ENCODE results near the gene TAF4B. TPM values are rescaled to one million over a fixed set of nuclear protein-coding genes. Genes with fewer than 3 reads are reported as not detected.

Gene TAF4B
- total and polyA plus RNA-seq, 2 donors (not counting 1 experiment from before 2014, with no cell fraction given), result 10.5 to 16.1 TPM

- Histone ChIP-seq H3K36me3 (replicated peaks in 1 of 2; ENCODE audit: control extremely low read depth in 1 of 2, control insufficient read depth in 1 of 2, extremely low read depth in 1 of 2, insufficient read depth in 2 of 2, low read length in 1 of 2) (peaks cover 15 to 28% of the 10 kb centered on the region in 2 experiments), H3K4me2 (replicated peaks; ENCODE audit: low read depth, low read length, poor library complexity, severe bottlenecking) (no peak overlapping the region), H3K4me1 (ENCODE audit: control insufficient read depth in 2 of 2, insufficient read depth in 2 of 2, low read length in 2 of 2) (no peaks in the 10 kb centered on the region), H3K27me3 (replicated peaks in 1 of 4; ENCODE audit: control extremely low read depth in 1 of 4, control insufficient read depth in 3 of 4, insufficient read depth in 4 of 4, low read length in 3 of 4) (no peaks in the 10 kb centered on the region), H3K9me3 (ENCODE audit: control extremely low read depth in 1 of 3, control insufficient read depth in 2 of 3, insufficient read depth in 1 of 3, low read length in 2 of 3) (no peaks in the 10 kb centered on the region), H3K27ac (ENCODE audit: low read length in 2 of 2) (no peak overlapping the region), H3K9ac (ENCODE audit: low read length) (no peak overlapping the region), H3K79me2 (ENCODE audit: control insufficient read depth, insufficient read depth, low read length) (no peaks in the 10 kb centered on the region), H4K20me1 (ENCODE audit: control insufficient read depth, insufficient read depth, low read length, poor library complexity, severe bottlenecking) (no peaks in the 10 kb centered on the region), H2AFZ (ENCODE audit: insufficient read depth, low read depth, low read length, poor library complexity, severe bottlenecking) (no peak overlapping the region), H3K4me3 (ENCODE audit: control extremely low read depth in 1 of 5, extremely low read depth in 1 of 5, insufficient read depth in 1 of 5, low read depth in 2 of 5, low read length in 4 of 5) (no peak overlapping the region)
- H3K27ac Mint-ChIP-seq, result no peak overlapping the region
- DNase-seq, result no peak
- intact Hi-C loops (cut with micrococcal nuclease), result no loop called here
- WGBS (ENCODE audit: insufficient coverage), result 100% methylated on average over 2 of the region's 3 CpGs
- CTCF ChIA-PET, result no interaction called here
- no peaks in the 10 kb centered on the region for H3K27me3 Mint-ChIP-seq
- no peaks in the 10 kb centered on the region for H3K4me1 Mint-ChIP-seq
- POLR2A ChIA-PET, result no interaction called here
- ATAC-seq (ENCODE audit: low read depth), result no peak
- TF ChIP-seq CTCF (IDR thresholded peaks at IDR 0.05), result no peak
- no peak for TF ChIP-seq EZH2 (IDR thresholded peaks at IDR 0.05; ENCODE audit: borderline replicate concordance, insufficient read depth, low read depth, low read length, poor library complexity, severe bottlenecking)
- no peaks in the 10 kb centered on the region for H3K9me3 Mint-ChIP-seq (ENCODE audit: insufficient read depth)
- H3K4me3 Mint-ChIP-seq, result no peak overlapping the region
Observed at GRCh38 chr18:26317398-26317797, 91.2 kb downstream of the TAF4B start.

- no peak overlapping the region for H2AFZ ChIP-seq (ENCODE audit: insufficient read depth, low read depth, low read length, poor library complexity, severe bottlenecking)
- no peaks in the 10 kb centered on the region for H3K27me3 ChIP-seq (replicated peaks in 1 of 4; ENCODE audit: control extremely low read depth in 1 of 4, control insufficient read depth in 3 of 4, insufficient read depth in 4 of 4, low read length in 3 of 4)
- no peak overlapping the region for H3K27ac ChIP-seq (ENCODE audit: low read length in 2 of 2)
- H4K20me1 ChIP-seq (ENCODE audit: control insufficient read depth, insufficient read depth, low read length, poor library complexity, severe bottlenecking), result no peaks in the 10 kb centered on the region
- H3K9me3 ChIP-seq (ENCODE audit: control extremely low read depth in 1 of 3, control insufficient read depth in 2 of 3, insufficient read depth in 1 of 3, low read length in 2 of 3), result no peaks in the 10 kb centered on the region
- H3K79me2 ChIP-seq (ENCODE audit: control insufficient read depth, insufficient read depth, low read length), result no peaks in the 10 kb centered on the region
- Mint-ChIP-seq H3K9me3 (ENCODE audit: insufficient read depth) (no peaks in the 10 kb centered on the region), H3K27ac (no peak overlapping the region), H3K4me3 (no peak overlapping the region), H3K27me3 (no peaks in the 10 kb centered on the region), H3K4me1 (no peaks in the 10 kb centered on the region)
- peaks cover 15 to 31% of the 10 kb centered on the region in 2 experiments for H3K36me3 ChIP-seq (replicated peaks in 1 of 2; ENCODE audit: control extremely low read depth in 1 of 2, control insufficient read depth in 1 of 2, extremely low read depth in 1 of 2, insufficient read depth in 2 of 2, low read length in 1 of 2)
- 100% methylated on average over 1 of the region's 1 CpG for WGBS (ENCODE audit: insufficient coverage)
- DNase-seq, result no peak
- H3K9ac ChIP-seq (ENCODE audit: low read length), result no peak overlapping the region
- CTCF ChIA-PET, result no interaction called here
- ATAC-seq (ENCODE audit: low read depth), result no peak
- intact Hi-C loops (cut with micrococcal nuclease), result no loop called here
- no peaks in the 10 kb centered on the region for H3K4me1 ChIP-seq (ENCODE audit: control insufficient read depth in 2 of 2, insufficient read depth in 2 of 2, low read length in 2 of 2)
- POLR2A ChIA-PET, result no interaction called here
- H3K4me3 ChIP-seq (ENCODE audit: control extremely low read depth in 1 of 5, extremely low read depth in 1 of 5, insufficient read depth in 1 of 5, low read depth in 2 of 5, low read length in 4 of 5), result no peak overlapping the region
- H3K4me2 ChIP-seq (replicated peaks; ENCODE audit: low read depth, low read length, poor library complexity, severe bottlenecking), result no peak overlapping the region
- TF ChIP-seq EZH2 (IDR thresholded peaks at IDR 0.05; ENCODE audit: borderline replicate concordance, insufficient read depth, low read depth, low read length, poor library complexity, severe bottlenecking) (no peak), CTCF (IDR thresholded peaks at IDR 0.05) (no peak)
Observed at GRCh38 chr18:26320686-26321085, 94.4 kb downstream of the TAF4B start.
